Choroid plexus epithelial cell (primary cell): ENCODE results near the gene KRTAP4-11.
"Not testable (repeated sequence)": the region's sequence is repeated elsewhere in the genome, so short reads cannot be mapped to it uniquely, and the experiment has no call there.

ENCODE experiments used
- DNase-seq: peaks from one replicate; pipeline ENCODE4 v3.0.0-alpha.2; 2010; ENCODE audit warnings: low read depth
- H3K4me3 ChIP-seq: 2 replicates; pipeline ENCODE4 v1.5.1; 2011; ENCODE audit warnings: low read depth, mild to moderate bottlenecking, control low read depth, low read length, moderate library complexity
- TF ChIP-seq, protein P1 (sequence below): conservative IDR thresholded peaks from 2 replicates; pipeline ENCODE4 v1.5.1; 2011; ENCODE audit warnings: low read depth, mild to moderate bottlenecking, control low read depth, inconsistent platforms, low read length, moderate library complexity

The KRTAP4-11 gene

DNA sequence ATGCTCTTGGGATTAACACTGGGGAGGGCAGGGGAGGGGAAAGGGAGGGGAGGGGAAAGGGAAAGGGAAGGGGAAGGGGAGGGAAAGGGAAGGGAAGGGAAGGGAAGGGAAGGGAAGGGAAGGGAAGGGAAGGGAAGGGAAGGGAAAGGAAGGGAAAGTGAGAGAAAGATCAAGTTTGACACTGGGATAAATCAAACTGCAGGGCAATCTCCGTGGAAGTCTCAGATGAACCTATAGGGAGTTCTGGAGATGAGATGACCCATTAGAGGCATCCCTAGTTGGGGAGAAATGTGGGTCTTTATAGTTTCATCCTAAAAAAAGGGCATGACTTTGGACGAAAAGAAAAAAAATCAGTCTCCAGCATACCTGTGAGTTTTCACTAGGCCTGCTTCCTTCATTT is 3.6 kb upstream of the KRTAP4-11 start:
- no peak overlapping the region for H3K4me3 ChIP-seq
- no peak for DNase-seq
- TF ChIP-seq, protein P1, sequence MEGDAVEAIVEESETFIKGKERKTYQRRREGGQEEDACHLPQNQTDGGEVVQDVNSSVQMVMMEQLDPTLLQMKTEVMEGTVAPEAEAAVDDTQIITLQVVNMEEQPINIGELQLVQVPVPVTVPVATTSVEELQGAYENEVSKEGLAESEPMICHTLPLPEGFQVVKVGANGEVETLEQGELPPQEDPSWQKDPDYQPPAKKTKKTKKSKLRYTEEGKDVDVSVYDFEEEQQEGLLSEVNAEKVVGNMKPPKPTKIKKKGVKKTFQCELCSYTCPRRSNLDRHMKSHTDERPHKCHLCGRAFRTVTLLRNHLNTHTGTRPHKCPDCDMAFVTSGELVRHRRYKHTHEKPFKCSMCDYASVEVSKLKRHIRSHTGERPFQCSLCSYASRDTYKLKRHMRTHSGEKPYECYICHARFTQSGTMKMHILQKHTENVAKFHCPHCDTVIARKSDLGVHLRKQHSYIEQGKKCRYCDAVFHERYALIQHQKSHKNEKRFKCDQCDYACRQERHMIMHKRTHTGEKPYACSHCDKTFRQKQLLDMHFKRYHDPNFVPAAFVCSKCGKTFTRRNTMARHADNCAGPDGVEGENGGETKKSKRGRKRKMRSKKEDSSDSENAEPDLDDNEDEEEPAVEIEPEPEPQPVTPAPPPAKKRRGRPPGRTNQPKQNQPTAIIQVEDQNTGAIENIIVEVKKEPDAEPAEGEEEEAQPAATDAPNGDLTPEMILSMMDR, result no peak

DNA sequence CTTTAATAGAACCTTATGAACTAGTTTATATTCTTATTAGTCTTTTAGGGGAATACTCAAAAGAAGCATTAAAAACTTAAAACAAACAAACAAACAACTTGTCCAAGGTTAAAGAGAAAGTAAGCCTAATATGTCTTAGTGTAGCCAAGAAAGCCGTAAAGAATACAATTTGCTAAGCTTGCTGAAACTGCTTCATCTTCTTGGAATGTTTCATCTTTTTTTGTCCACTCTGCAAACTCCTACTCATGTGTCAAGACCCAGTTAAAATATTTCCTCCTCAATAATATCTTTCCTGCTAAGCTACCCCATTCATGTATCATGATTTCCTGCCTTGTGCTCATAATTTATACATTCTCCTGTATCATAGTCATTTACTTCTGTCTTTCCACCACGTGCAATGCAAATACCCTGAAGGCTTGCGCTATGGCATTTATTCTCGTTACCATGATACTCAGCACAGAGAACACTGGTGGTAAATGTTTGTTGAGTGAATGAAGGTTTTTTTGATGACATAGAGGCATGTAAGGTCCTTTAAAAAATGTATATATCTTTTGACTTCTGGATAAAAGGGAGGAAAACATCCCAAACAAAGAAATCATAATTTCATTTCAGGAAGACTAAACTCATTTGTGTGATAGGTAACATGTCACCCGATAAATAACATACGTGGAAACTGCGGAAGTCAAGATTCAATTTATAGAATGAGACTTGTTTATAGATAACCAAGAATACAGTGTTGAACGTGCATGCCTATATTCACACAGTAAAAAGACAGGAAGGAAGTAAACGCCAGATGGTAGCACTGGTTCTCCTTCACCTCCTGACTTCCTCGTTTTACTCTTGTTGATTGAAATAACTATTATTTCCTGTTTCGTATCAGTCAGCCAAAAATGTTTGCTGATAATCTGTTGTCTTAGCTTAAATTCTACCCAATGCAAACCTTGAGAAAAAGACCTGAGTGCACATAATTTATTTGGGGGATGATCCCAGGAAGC is 1.8 kb upstream of the KRTAP4-11 start:
- DNase-seq, H3K4me3 ChIP-seq: not testable (repeated sequence)

DNA sequence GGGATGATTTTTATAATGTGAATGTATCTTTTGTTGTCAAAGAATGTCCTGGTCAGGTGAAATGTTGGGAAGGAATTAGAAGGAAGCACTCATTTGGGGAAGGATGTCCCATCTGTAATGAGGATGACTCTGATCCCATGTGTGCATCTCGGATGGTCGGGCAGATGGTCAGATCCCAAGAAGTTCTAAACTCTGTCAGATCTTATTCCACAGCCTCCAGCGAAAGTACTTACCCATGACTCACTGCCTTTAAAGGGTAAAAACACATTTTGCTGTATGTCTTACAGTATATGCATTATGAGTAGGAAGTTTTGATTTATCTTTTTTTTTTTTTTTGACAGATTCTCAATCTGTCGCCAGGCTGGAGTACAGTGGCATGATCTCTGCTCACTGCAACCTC is 548 bp upstream of the KRTAP4-11 start:
- no peak for DNase-seq
- TF ChIP-seq, protein P1, result no peak
- no peak overlapping the region for H3K4me3 ChIP-seq

DNA sequence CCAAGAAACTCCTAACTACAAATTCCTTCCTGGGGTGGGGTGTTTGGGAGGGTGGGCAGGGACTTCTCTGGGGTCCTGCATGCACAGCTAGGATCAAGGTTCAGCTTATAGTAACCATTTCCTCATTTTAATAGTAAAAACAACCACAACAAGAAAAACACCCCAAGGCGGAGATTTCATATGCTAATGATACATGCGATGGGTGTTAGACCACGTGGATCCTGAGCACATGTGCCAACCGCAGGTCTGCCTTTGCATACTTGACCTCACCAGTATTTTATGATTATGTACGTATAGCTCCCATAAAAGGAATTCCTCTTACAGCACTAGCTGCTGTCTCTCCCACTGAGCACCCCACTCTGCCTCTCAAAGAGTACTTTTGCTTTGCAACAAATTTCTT is 1.9 kb downstream of the KRTAP4-11 start:
- TF ChIP-seq, protein P1, result no peak
- no peak for DNase-seq

DNA sequence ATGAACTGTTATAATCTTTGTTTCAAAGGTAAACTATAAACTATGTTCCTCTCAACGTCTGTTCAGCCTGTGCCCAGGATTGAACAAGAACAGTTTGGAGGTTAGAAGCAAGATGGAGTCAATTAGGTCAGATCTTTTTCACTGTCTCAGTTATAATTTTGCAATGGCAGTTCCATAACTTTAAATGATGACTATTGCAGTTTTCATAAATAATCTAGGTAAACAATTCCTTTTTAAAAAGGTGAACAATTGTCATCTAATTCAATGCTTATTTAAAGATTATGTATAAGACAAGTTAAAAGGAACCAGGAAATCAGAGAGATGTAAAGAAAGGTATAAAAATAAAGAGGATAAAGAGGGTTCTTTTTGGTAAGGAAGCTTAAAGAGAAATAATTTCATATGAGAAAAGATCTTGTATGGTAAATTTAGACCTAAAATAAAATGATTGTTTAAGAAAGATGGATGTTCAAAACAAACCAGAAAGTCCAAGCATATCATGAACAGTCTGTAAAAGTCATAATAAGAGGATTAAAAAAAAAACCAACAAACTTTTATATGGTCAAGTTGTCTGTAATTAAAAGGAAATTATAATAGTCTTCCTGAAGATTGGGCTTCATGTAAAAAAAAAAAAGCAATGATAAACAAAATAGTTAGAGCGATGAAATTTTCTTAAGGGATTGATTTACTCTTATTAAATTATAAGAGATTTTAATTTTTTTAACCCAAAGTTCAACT is 6.9 kb downstream of the KRTAP4-11 start:
- TF ChIP-seq, protein P1, result no peak

More for the DNA sequence above, 1.9 kb downstream of the KRTAP4-11 start:
- H3K4me3 ChIP-seq, result no peak overlapping the region

DNA sequence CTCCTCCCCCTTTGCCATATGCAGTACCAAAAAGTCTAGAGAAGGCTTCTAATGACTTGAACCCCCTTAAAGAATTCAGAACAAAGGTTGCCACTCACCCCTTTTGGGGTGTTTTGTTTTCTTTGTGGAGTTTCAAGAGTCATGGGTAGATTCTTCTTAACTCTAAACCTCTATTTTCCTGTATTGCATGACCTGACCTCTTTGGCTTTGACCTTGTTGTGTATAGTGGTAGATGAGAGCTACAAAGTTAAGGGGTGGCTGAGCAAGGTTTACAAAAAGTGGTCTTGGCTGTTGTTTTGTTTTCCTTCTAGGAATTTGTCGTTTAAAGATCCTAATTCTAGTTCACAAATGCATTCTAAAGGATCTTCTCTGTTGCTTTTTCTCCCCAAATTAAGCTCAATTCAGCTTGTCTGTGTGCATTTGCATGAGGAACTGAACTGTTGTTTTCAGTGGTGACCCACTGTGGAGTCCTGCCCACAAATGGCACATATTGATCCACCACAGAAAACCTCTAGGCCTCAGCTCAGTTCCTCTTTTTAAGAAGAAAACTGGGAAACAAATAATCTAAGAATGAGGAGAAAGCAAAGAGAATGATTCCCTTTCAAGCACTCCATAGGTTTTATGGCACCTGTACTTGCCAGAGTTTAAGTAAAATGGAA is 9.3 kb downstream of the KRTAP4-11 start:
- not testable (repeated sequence) for H3K4me3 ChIP-seq

More for the DNA sequence above, 6.9 kb downstream of the KRTAP4-11 start:
- DNase-seq, result no peak
- no peak overlapping the region for H3K4me3 ChIP-seq

DNA sequence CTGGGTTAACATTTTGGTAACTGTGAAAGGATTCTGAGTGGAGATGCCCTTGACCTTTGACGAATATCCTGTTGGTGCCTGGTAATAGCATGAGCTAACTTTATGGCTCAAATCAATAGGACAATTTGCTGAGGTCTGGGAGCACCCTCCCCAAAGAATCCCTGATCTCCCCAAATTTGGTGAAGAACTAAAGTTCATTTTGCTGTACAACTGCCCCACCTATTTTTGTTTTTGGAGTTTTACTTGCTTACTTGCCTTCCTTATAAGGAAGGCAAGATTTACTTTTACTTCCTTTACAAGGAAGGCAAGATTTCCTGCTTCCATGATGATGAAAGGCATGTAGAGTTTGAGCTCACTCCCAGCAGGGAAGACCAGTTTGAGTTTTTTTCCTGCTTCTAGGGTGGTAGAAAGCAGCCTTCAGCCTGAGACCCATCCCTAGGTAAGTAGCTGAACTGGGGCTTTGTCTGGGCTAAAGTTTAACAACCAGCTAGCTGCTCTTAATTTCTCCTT is 10.2 kb downstream of the KRTAP4-11 start:
- TF ChIP-seq, protein P1, result no peak
- H3K4me3 ChIP-seq, result no peak overlapping the region
- DNase-seq, result no peak

More for the DNA sequence above, 9.3 kb downstream of the KRTAP4-11 start:
- DNase-seq, result not testable (repeated sequence)

DNA sequence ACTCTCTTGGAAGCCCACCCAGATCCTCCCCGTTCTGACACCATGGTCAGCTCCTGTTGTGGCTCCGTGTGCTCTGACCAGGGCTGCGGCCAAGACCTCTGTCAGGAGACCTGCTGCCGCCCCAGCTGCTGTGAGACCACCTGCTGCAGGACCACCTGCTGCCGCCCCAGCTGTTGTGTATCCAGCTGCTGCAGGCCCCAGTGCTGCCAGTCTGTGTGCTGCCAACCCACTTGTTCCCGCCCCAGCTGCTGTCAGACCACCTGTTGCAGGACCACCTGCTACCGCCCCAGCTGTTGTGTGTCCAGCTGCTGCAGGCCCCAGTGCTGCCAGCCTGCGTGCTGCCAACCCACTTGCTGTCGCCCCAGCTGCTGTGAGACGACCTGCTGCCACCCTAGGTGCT is 12.8 kb downstream of the KRTAP4-11 start, which contains the start of gene KRTAP4-9:
KRTAP4-9 (plus strand) TSS at position 43 of the 400 bp plus-strand sequence; CDS start at position 43, 0 bp downstream.
- DNase-seq, H3K4me3 ChIP-seq: not testable (repeated sequence)

DNA sequence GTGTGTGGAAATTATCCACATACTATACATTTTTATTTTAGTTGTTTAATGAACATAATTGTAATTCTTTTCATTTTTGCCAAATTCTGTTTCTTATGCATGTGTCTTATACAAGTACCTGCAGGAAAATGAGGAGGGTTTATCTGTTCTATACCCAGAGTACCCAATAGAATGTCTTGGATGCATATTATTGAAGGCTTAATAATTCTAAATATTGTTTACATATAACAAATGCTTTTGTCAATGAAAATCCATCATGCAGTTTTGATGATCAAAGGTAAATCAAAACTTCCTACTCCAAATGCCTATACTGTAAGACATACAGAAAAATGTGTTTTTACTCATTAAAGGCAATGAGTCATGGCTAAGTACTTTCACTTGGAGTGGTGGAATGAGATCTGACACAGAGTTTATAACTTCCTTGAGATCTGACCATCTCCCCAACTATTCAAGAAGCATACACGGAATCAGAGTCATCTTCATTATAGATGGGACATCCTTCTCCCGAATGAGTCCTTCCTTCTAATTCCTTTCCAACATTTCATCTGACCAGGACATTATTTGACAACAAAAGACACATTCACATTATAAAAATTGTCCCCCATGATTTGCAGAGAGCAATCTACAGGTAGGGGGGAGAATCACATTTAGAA is 13.7 kb downstream of the KRTAP4-11 start:
- H3K4me3 ChIP-seq, DNase-seq: not testable (repeated sequence)
